Neural cell (in vitro differentiated cells): ENCODE data around the gene TOM1L1. TPM values are rescaled to one million over a fixed set of nuclear protein-coding genes. Genes with fewer than 3 reads are reported as not detected.

ENCODE experiments used
- H2AFZ ChIP-seq: fragments of 200-600, 300-800 bp; sonication (generic), shearing (Covaris generic); 2 replicates; pipeline ENCODE4 v1.6.0; 2014; ENCODE audit warnings: low read depth, mild to moderate bottlenecking, antibody characterized with exemption, low read length, moderate library complexity
- H3F3A ChIP-seq: fragments of 200-600 bp; shearing (Covaris generic); 2 replicates; pipeline ENCODE4 v1.6.1; 2016; ENCODE audit warnings: mild to moderate bottlenecking, moderate library complexity, mixed read lengths, antibody characterized with exemption, low read length; ENCODE audit not compliant: insufficient read depth, poor library complexity, severe bottlenecking
- H3K27ac ChIP-seq: fragments of 200-600, 300-800 bp; sonication (generic), shearing (Covaris generic); 2 replicates; pipeline ENCODE4 v1.5.1; 2014; ENCODE audit warnings: mild to moderate bottlenecking, low read length, moderate library complexity
- H3K27me3 ChIP-seq: fragments of 300-800, 200-600 bp; sonication (generic), shearing (Covaris generic); 2 replicates; pipeline ENCODE4 v1.6.0; 2014; ENCODE audit warnings: mild to moderate bottlenecking, low read depth, low read length, moderate library complexity; ENCODE audit not compliant: insufficient read depth
- H3K36me3 ChIP-seq: fragments of 300-800, 200-600 bp; sonication (generic), shearing (Covaris generic); 2 replicates; pipeline ENCODE4 v1.5.1; 2014; ENCODE audit warnings: mild to moderate bottlenecking, antibody characterized with exemption, low read length, moderate library complexity; ENCODE audit not compliant: insufficient read depth
- H3K4me2 ChIP-seq: fragments of 300-800, 200-600 bp; sonication (generic), shearing (Covaris generic); 2 replicates; pipeline ENCODE4 v1.6.0; 2014; ENCODE audit warnings: mild to moderate bottlenecking, low read length
- H3K4me3 ChIP-seq: fragments of 300-800, 200-600 bp; sonication (generic), shearing (Covaris generic); 2 replicates; pipeline ENCODE4 v1.5.1; 2014; ENCODE audit warnings: mild to moderate bottlenecking, low read length, moderate library complexity
- H3K79me2 ChIP-seq: fragments of 200-600 bp; shearing (Covaris generic); replicated peaks from 2 replicates; pipeline ENCODE4 v1.6.0; 2014; ENCODE audit warnings: mild to moderate bottlenecking, low read length, moderate library complexity; ENCODE audit not compliant: insufficient read depth
- H3K9ac ChIP-seq: fragments of 300-800, 200-600 bp; sonication (generic), shearing (Covaris generic); 2 replicates; pipeline ENCODE4 v1.6.1; 2016; ENCODE audit warnings: mild to moderate bottlenecking, low read length, mixed read lengths
- H3K9me2 ChIP-seq: fragments of 200-600 bp; shearing (Covaris generic); 2 replicates; pipeline ENCODE4 v1.6.1; 2016; ENCODE audit warnings: mild to moderate bottlenecking, low read length, mixed read lengths; ENCODE audit not compliant: insufficient read depth
- H3K9me3 ChIP-seq: fragments of 200-600, 300-800 bp; sonication (generic), shearing (Covaris generic); 2 replicates; pipeline ENCODE4 v1.6.1; 2016; ENCODE audit warnings: mild to moderate bottlenecking, mixed run types, low read length, moderate library complexity, mixed read lengths
- H4K20me1 ChIP-seq: fragments of 200-600 bp; shearing (Covaris generic); 2 replicates; pipeline ENCODE4 v1.6.1; 2016; ENCODE audit warnings: mild to moderate bottlenecking, mixed run types; ENCODE audit not compliant: insufficient read depth
- EP300 ChIP-seq: fragments of 450-650 bp; conservative IDR thresholded peaks from 2 replicates; pipeline ENCODE4 v1.6.1; 2014; ENCODE audit warnings: antibody characterized with exemption, mild to moderate bottlenecking, moderate library complexity; ENCODE audit not compliant: poor library complexity, severe bottlenecking
- EZH2 ChIP-seq: fragments of 200-600, 300-800 bp; shearing (Covaris generic), sonication (generic); IDR thresholded peaks from 2 replicates; pipeline ENCODE4 v1.6.1; 2014; ENCODE audit warnings: antibody characterized with exemption, low read length, borderline replicate concordance, mild to moderate bottlenecking; ENCODE audit not compliant: insufficient read depth, poor library complexity, severe bottlenecking
- MXI1 ChIP-seq: fragments of 450-650 bp; conservative IDR thresholded peaks from 2 replicates; pipeline ENCODE4 v1.6.1; 2014; ENCODE audit warnings: antibody characterized with exemption, mild to moderate bottlenecking; ENCODE audit not compliant: poor library complexity, severe bottlenecking
- POLR2AphosphoS5 ChIP-seq: IDR thresholded peaks from 2 replicates; pipeline ENCODE4 v1.6.1; 2012
- RAD21 ChIP-seq: fragments of 450-650 bp; conservative IDR thresholded peaks from 2 replicates; pipeline ENCODE4 v1.6.1; 2014; ENCODE audit warnings: antibody characterized with exemption, mild to moderate bottlenecking, moderate library complexity
- SMC3 ChIP-seq: fragments of 450-650 bp; conservative IDR thresholded peaks from 2 replicates; pipeline ENCODE4 v1.6.1; 2014; ENCODE audit warnings: antibody characterized with exemption, mild to moderate bottlenecking, moderate library complexity; ENCODE audit not compliant: poor library complexity
- TAF1 ChIP-seq: IDR thresholded peaks from 2 replicates; pipeline ENCODE4 v1.6.1; 2012; ENCODE audit warnings: low read depth
- polyA plus RNA-seq: library from polyadenylated mRNA; depleted of rRNA; stranded (reverse); fragments of >200 nt; gene quantifications from 2 replicates; pipeline ENCODE4 v1.2.3, GENCODE V29; 2014
- TF ChIP-seq, protein P1 (sequence below): fragments of 450-650 bp; IDR thresholded peaks from 2 replicates; pipeline ENCODE4 v1.5.1; 2014; ENCODE audit warnings: antibody characterized with exemption, mild to moderate bottlenecking, moderate library complexity; ENCODE audit not compliant: poor library complexity, severe bottlenecking
- TF ChIP-seq, protein P2 (sequence below): IDR thresholded peaks from 2 replicates; pipeline ENCODE4 v1.6.1; 2012; ENCODE audit warnings: borderline replicate concordance

The TOM1L1 gene
- polyA plus RNA-seq, 1 donor from 2014 or later = 13.6 TPM

- H3K9me3 ChIP-seq = no peaks in the 10 kb centered on the region
- H3K4me2 ChIP-seq = no peak overlapping the region
- no peaks in the 10 kb centered on the region for H3K79me2 ChIP-seq
- no peaks in the 10 kb centered on the region for H3F3A ChIP-seq
- no peaks in the 10 kb centered on the region for H3K9me2 ChIP-seq
- no peak overlapping the region for H2AFZ ChIP-seq
- no peaks in the 10 kb centered on the region for H3K36me3 ChIP-seq
- no peak overlapping the region for H3K4me3 ChIP-seq
- TF ChIP-seq EZH2 (no peak), TAF1 (no peak), SMC3 (peak; percentile 84), EP300 (no peak), RAD21 (peak; percentile 85), POLR2AphosphoS5 (no peak), MXI1 (no peak)
- TF ChIP-seq, protein P1, sequence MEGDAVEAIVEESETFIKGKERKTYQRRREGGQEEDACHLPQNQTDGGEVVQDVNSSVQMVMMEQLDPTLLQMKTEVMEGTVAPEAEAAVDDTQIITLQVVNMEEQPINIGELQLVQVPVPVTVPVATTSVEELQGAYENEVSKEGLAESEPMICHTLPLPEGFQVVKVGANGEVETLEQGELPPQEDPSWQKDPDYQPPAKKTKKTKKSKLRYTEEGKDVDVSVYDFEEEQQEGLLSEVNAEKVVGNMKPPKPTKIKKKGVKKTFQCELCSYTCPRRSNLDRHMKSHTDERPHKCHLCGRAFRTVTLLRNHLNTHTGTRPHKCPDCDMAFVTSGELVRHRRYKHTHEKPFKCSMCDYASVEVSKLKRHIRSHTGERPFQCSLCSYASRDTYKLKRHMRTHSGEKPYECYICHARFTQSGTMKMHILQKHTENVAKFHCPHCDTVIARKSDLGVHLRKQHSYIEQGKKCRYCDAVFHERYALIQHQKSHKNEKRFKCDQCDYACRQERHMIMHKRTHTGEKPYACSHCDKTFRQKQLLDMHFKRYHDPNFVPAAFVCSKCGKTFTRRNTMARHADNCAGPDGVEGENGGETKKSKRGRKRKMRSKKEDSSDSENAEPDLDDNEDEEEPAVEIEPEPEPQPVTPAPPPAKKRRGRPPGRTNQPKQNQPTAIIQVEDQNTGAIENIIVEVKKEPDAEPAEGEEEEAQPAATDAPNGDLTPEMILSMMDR = peak; percentile 81
- TF ChIP-seq, protein P2, sequence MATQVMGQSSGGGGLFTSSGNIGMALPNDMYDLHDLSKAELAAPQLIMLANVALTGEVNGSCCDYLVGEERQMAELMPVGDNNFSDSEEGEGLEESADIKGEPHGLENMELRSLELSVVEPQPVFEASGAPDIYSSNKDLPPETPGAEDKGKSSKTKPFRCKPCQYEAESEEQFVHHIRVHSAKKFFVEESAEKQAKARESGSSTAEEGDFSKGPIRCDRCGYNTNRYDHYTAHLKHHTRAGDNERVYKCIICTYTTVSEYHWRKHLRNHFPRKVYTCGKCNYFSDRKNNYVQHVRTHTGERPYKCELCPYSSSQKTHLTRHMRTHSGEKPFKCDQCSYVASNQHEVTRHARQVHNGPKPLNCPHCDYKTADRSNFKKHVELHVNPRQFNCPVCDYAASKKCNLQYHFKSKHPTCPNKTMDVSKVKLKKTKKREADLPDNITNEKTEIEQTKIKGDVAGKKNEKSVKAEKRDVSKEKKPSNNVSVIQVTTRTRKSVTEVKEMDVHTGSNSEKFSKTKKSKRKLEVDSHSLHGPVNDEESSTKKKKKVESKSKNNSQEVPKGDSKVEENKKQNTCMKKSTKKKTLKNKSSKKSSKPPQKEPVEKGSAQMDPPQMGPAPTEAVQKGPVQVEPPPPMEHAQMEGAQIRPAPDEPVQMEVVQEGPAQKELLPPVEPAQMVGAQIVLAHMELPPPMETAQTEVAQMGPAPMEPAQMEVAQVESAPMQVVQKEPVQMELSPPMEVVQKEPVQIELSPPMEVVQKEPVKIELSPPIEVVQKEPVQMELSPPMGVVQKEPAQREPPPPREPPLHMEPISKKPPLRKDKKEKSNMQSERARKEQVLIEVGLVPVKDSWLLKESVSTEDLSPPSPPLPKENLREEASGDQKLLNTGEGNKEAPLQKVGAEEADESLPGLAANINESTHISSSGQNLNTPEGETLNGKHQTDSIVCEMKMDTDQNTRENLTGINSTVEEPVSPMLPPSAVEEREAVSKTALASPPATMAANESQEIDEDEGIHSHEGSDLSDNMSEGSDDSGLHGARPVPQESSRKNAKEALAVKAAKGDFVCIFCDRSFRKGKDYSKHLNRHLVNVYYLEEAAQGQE = no peak
- no peaks in the 10 kb centered on the region for H3K27me3 ChIP-seq
- no peaks in the 10 kb centered on the region for H4K20me1 ChIP-seq
- H3K27ac ChIP-seq = no peak overlapping the region
- no peak overlapping the region for H3K9ac ChIP-seq
Measured at GRCh38 chr17:54992797-54993639, 92.4 kb downstream of the TOM1L1 start.

DNA sequence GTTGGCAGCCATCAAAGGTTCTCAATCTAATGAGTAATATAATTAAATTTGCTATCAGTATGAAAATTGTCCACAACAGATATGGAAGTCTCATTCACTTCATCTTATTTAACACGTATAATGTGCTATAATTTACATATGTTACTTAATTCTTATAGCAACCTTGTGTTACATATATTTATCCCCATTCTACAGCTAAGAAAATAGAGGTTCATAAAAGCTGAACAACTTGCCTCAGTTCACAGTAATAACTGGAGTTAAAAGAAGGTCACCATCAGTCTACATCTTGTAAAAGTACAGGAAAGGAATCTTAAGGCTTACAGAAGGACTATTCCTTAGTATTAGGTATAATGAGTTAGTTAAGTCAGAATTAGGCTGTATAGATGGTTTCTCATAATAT is 95.8 kb downstream of the TOM1L1 start:
- no peaks in the 10 kb centered on the region for H3K79me2 ChIP-seq
- H3K4me3 ChIP-seq = no peak overlapping the region
- TF ChIP-seq RAD21 (no peak), EZH2 (no peak), TAF1 (no peak), SMC3 (no peak), POLR2AphosphoS5 (no peak), EP300 (no peak), MXI1 (no peak)
- TF ChIP-seq, protein P2 = no peak
- TF ChIP-seq, protein P1 = no peak
- no peaks in the 10 kb centered on the region for H3K9me2 ChIP-seq
- no peaks in the 10 kb centered on the region for H3K9me3 ChIP-seq
- H3K36me3 ChIP-seq = no peaks in the 10 kb centered on the region
- H3K9ac ChIP-seq = no peak overlapping the region
- no peaks in the 10 kb centered on the region for H3K27me3 ChIP-seq
- H3K4me2 ChIP-seq = no peak overlapping the region
- no peaks in the 10 kb centered on the region for H3F3A ChIP-seq
- no peaks in the 10 kb centered on the region for H4K20me1 ChIP-seq
- no peak overlapping the region for H2AFZ ChIP-seq
- no peak overlapping the region for H3K27ac ChIP-seq
